ENCODE results near the gene MXRA8.

Gene MXRA8

GRCh38 chr1:1311107-1312104, 46.9 kb downstream of the MXRA8 start:
- H3K4me3 ChIP-seq (replicated peaks; ENCODE audit: insufficient read depth, low read length), result no peak overlapping the region
- DNase-seq (ENCODE audit: low read depth in 1 of 2, low spot score in 1 of 2), result no peak
- TF ChIP-seq GABPA (IDR thresholded peaks at IDR 0.05; ENCODE audit: low read depth), result no peak
- TF ChIP-seq POLR2AphosphoS5 (IDR thresholded peaks at IDR 0.05; ENCODE audit: low read depth), result no peak
- no peaks in the 10 kb centered on the region for H3K27me3 ChIP-seq (ENCODE audit: insufficient read depth, poor library complexity, severe bottlenecking)
- H3K27ac ChIP-seq (replicated peaks), result no peak overlapping the region

GRCh38 chr1:1310476-1311053, 47.8 kb downstream of the MXRA8 start:
- no peak for DNase-seq (ENCODE audit: low read depth in 1 of 2, low spot score in 1 of 2)
- H3K27ac ChIP-seq (replicated peaks), result no peak overlapping the region
- no peak for TF ChIP-seq REST (IDR thresholded peaks at IDR 0.05; ENCODE audit: insufficient replicate concordance, low read depth)
- TF ChIP-seq CTCF (IDR thresholded peaks at IDR 0.05; ENCODE audit: insufficient read depth, low read length), result no peak
- no peak for TF ChIP-seq SPI1 (IDR thresholded peaks at IDR 0.05; ENCODE audit: borderline replicate concordance, low read depth)
- TF ChIP-seq GABPA (IDR thresholded peaks at IDR 0.05; ENCODE audit: low read depth), result no peak
- TF ChIP-seq POLR2AphosphoS5 (IDR thresholded peaks at IDR 0.05; ENCODE audit: low read depth), result no peak
- no peak overlapping the region for H3K4me3 ChIP-seq (replicated peaks; ENCODE audit: insufficient read depth, low read length)
- H3K27me3 ChIP-seq (ENCODE audit: insufficient read depth, poor library complexity, severe bottlenecking), result no peaks in the 10 kb centered on the region

GRCh38 chr1:1310109-1310385, 48.3 kb downstream of the MXRA8 start:
- Histone ChIP-seq H3K27me3 (ENCODE audit: insufficient read depth, poor library complexity, severe bottlenecking) (no peaks in the 10 kb centered on the region), H3K27ac (replicated peaks) (no peak overlapping the region), H3K4me3 (replicated peaks; ENCODE audit: insufficient read depth, low read length) (no peak overlapping the region)
- TF ChIP-seq REST (IDR thresholded peaks at IDR 0.05; ENCODE audit: insufficient replicate concordance, low read depth), result no peak
- TF ChIP-seq CTCF (IDR thresholded peaks at IDR 0.05; ENCODE audit: insufficient read depth, low read length), result no peak
- no peak for TF ChIP-seq POLR2AphosphoS5 (IDR thresholded peaks at IDR 0.05; ENCODE audit: low read depth)
- no peak for TF ChIP-seq SPI1 (IDR thresholded peaks at IDR 0.05; ENCODE audit: borderline replicate concordance, low read depth)
- TF ChIP-seq GABPA (IDR thresholded peaks at IDR 0.05; ENCODE audit: low read depth), result no peak
- DNase-seq (ENCODE audit: low read depth in 1 of 2, low spot score in 1 of 2), result no peak

GRCh38 chr1:1309251-1310108, 48.9 kb downstream of the MXRA8 start:
- H3K27me3 ChIP-seq (ENCODE audit: insufficient read depth, poor library complexity, severe bottlenecking), result no peaks in the 10 kb centered on the region
- H3K27ac ChIP-seq (replicated peaks), result peak overlapping the region; percentile 97
- H3K4me3 ChIP-seq (replicated peaks; ENCODE audit: insufficient read depth, low read length), result peak overlapping the region; percentile 89
- no peak for TF ChIP-seq GABPA (IDR thresholded peaks at IDR 0.05; ENCODE audit: low read depth)
- no peak for TF ChIP-seq CTCF (IDR thresholded peaks at IDR 0.05; ENCODE audit: insufficient read depth, low read length)
- no peak for TF ChIP-seq REST (IDR thresholded peaks at IDR 0.05; ENCODE audit: insufficient replicate concordance, low read depth)
- no peak for TF ChIP-seq SPI1 (IDR thresholded peaks at IDR 0.05; ENCODE audit: borderline replicate concordance, low read depth)
- peak; percentile 28; the same call in 1 of the 2 replicates for TF ChIP-seq POLR2AphosphoS5 (IDR thresholded peaks at IDR 0.05; ENCODE audit: low read depth)
- peak in 1 of 2 experiments; percentile 58 for DNase-seq (ENCODE audit: low read depth in 1 of 2, low spot score in 1 of 2)
